GM19324 (cell line): ENCODE data around the gene ASB18.

ENCODE experiments used
- ATAC-seq: cut with Tn5 transposase; IDR thresholded peaks from one replicate; pipeline ENCODE4 v1.9.1; 2021; ENCODE audit warnings: mild to moderate bottlenecking, moderate library complexity; ENCODE audit not compliant: unreplicated experiment, low FRiP score

The ASB18 gene

GRCh38 chr2:236164925-236165841 is 99.0 kb downstream of the ASB18 start:
- ATAC-seq = no peak

GRCh38 chr2:236164201-236164924 is 99.8 kb downstream of the ASB18 start:
- no peak for ATAC-seq

GRCh38 chr2:236163471-236164200 is 100.6 kb downstream of the ASB18 start:
- no peak for ATAC-seq

DNA sequence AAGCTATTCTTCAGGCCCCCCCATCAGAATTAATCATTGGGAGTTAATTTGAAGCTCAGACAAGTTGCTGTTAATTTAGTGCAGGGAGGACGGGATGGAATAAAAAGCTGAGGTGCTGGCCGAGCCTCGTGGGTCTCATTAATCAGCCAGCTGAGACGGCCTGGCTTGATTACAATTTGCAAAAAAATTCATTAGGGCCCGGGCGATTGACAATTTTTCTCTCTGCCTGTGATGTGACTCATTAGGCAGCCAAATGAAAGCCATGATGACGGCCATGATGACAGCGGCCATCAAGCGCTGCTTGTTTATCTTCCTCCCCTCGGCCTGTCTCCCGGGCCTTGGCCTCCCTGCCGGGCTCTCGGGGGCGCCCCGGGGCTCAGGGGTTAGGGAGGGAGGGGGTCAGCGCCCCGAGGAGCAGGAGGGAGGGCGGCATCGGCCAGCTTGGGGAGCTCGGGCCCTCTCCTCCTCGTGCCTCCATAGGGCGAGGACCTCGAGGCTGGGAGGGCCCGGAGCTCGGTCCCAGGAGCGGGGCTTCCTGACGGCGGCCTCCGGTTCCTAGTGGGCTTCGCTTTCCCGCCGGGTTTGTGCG is 101.2 kb downstream of the ASB18 start:
- ATAC-seq = no peak

DNA sequence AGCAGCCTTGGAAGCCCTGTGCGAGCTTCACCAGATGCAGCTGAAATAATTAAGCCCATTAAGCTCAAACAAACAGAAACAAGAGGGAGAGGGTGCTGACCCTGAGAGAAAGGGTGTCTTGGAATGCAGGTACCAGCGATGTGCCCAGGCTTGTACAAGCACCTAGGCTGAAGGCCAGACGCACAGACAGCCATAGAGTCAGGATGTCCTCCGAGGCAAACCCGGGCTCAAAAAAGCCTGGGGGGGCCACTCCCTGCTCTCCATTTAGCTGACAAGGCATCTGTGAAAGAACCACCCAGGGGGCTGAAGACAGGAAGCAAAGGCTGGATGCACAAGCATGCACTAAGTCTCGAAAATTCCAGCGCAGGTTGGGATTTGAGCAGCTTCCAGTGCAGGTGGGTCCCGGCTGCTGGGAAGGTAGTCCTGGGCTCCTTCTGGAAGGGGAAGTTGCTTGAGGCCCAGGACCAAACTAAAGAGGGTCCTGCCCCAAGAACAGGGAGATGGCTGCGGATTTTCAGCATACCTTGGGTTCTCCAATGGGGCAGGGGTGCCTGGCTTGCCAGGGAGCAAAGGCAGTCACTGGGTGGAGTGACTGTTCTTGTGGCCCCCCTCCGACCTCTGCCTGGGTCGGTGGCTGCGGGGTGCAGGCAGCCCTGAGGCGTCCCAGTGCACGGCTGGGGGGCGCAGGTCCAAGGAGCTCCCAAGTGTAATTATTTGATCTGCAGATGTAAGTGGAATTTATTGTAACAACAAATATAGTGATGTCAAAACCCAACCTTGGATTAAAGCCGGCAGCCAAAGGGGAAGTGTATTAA is 102.0 kb downstream of the ASB18 start:
- ATAC-seq = no peak

DNA sequence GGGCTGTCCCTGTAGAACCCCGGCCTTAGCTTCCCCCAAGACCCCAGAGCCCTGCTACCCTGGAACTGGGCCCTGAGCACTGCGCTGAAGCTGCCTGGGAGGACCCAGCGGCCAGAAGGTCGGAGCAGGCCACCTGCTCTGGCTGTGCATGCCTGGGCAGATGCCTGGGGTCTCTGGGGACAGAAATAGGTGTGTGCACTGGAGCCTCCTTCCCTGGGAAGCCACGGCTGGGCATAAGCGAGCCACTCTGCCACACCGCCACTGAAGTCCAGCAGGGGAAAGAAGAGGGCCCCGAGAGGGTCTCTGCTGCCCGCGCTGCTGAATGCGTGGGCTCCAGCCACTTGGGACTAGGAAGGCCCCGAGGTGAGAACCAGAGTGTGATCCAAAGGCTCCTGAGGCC is 102.7 kb downstream of the ASB18 start:
- ATAC-seq = no peak

GRCh38 chr2:236161082-236161462 is 103.1 kb downstream of the ASB18 start:
- ATAC-seq = no peak

- ATAC-seq = no peak
Observed at GRCh38 chr2:236160366-236161081, 103.7 kb downstream of the ASB18 start.

GRCh38 chr2:236159778-236160170 is 104.4 kb downstream of the ASB18 start:
- no peak for ATAC-seq

DNA sequence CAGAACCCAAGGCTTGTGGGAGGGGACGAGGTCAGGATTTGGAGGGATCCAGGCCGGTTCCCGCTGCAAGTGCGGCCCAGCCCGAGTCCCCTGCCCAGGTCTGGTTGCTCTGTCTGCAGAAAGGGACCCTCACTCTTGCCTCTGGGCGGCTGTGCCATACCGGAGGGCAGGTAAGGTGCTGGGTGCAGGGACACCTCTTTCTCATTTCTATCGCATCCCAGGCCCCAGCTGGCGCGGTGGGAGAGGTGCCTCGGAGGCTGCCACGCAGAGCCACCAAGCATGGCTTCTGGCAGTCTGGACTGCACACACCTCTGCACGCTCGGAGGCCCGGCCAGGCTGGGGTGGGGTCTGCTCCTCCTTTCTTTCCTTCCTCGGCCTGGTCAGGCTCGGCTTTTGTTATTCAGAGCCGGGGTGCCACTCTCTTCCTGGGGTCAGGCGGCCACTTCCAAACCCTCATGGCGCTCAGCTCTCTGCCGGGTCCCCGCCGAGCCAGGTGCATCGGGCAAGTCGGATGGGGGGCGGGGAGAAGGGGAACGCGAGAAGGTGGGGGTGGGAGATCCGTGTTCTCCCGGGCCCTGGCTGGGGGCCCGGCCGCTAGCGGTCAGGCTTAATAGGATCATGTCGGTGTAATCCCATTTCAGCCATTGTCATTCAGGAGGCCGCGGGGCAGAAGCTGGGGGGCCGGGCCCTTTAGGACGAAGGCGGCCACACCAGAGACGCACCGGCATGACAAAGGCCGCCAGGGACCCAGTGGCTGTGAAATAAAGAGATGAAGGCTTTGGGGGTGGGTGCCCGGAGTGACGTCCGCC is 105.0 kb downstream of the ASB18 start:
- ATAC-seq = no peak

DNA sequence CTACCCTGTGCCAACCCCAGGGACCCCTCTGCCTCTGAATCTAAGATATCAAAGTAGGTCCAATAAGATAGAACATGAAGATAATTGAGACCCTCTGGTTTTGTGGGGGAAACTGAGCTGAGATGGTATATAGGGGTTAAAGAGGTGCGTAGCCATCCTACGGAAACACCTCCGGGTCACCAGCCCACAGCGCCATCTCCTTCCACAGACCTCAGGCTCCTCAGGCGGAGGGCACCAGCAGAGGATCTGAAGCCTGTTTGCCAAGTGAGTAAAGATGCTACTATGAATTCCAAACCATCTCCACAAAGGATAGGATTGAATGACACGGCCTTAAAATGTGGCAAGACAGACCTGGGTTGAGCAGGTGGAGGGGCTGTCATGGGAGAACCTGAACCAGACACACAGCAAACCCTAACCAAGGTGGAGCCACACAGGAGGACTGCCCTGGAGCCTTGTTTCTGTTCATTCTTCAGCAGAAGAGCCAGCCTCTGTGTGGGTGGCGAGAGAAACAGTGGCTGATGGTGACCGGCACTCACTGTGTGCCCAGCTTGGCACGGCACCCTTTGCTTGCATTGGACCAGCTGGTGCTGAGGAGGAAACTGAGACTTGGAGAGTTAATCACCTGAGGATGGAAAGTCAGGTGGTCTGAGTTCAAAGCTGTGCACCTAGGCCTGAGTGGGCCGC is 106.2 kb downstream of the ASB18 start:
- no peak for ATAC-seq

GRCh38 chr2:236157366-236157765 is 106.8 kb downstream of the ASB18 start:
- no peak for ATAC-seq

DNA sequence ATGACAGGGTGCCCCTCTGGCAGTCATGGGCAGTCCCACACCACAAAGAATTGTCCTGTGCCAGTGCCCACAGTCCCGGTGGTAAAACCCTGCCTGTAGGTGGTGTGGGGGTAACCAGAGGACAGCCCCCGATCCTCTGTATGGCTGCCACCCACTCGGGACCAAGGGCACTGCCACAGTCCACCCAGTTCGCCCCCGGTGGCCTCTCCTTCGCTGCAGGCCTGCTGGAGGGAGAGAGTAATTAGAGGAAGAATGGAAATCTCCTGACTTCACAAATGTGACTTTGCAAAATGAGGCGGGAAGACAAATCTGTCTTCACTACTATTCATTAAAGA is 107.4 kb downstream of the ASB18 start:
- ATAC-seq = no peak

DNA sequence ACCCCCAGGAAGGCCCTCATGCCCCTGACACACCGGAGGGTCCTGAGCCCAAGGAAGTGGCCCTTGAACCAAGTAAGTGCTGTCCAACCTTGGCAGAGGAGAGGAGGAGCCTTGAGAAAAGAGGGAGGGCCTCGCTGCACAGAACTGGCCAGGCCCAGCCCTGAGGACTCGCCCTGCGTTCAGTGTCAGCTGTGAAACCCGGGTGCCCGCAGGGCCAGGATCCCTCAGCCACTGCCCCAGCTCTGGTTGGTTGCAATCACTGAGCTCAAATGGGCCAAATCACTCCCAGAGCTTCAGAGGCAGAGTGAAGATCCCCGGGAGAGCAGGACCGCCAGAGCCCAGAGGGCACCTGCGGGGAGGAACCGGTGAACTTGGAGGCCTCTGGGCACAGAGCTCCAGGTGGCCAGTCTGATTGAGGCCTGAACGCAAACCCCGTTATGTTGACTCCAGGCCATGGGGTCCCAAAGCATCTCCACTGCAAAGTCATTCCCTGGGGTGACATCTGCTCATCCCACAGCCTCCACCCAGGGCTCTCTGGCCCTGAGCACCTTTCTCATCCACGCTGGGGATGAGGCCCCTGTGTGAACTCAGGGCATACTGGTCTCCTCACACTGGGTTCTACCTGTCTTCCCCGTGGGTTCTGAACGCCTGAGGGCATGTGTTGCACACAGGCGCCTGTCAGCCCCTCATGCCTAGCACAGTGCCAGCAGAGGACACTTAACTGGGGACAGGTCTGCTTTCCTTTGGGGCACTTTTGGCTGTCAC is 107.9 kb downstream of the ASB18 start:
- ATAC-seq = no peak

- ATAC-seq = no peak
Observed at GRCh38 chr2:236155406-236155805, 108.8 kb downstream of the ASB18 start.

- ATAC-seq = no peak
Observed at GRCh38 chr2:236146436-236146835, 117.8 kb downstream of the ASB18 start.

- ATAC-seq = no peak
Observed at GRCh38 chr2:236143811-236144210, 120.4 kb downstream of the ASB18 start.
